Neural progenitor cell (in vitro differentiated cells): ENCODE measurements around the gene MYADM.

Experiments
- CTCF ChIP-seq: fragments of 200-600 bp; sonication (generic); IDR thresholded peaks from 2 replicates; pipeline ENCODE4 v1.5.1; 2017; ENCODE audit warnings: antibody characterized with exemption, mild to moderate bottlenecking
- EZH2 ChIP-seq: fragments of 200-600 bp; sonication (generic); IDR thresholded peaks from 2 replicates; pipeline ENCODE4 v1.6.1; 2017; ENCODE audit warnings: antibody characterized with exemption, mild to moderate bottlenecking, moderate library complexity

GRCh38 chr19:53865523-53865917, 2.2 kb upstream of the MYADM start:
- no peak for TF ChIP-seq CTCF
- no peak for TF ChIP-seq EZH2
